Peyer's patch (tissue), 4 donors: ENCODE results near the gene HDAC1. TPM values are rescaled to one million over a fixed set of nuclear protein-coding genes. Genes with fewer than 3 reads are reported as not detected.

Experiments used
- DNase-seq, 3 donors: peaks; one replicate each; pipeline ENCODE4 v3.0.0-alpha.2; 2017 to 2019
- H3K27ac ChIP-seq, 4 donors: fragments of 200-600 bp; sonication (generic); one replicate each; pipeline ENCODE4 v1.5.1; 2016 to 2019
- H3K27me3 ChIP-seq, 2 donors: fragments of 200-600 bp; sonication (generic); one replicate each; pipeline ENCODE4 v1.5.1; 2019
- H3K36me3 ChIP-seq, 3 donors: fragments of 200-600 bp; sonication (generic); one replicate each; pipeline ENCODE4 v1.5.1; 2016 to 2019
- H3K4me1 ChIP-seq, 4 donors: fragments of 200-600 bp; sonication (generic); one replicate each; pipeline ENCODE4 v1.5.1; 2016 to 2019
- H3K4me3 ChIP-seq, 4 donors: fragments of 200-600 bp; sonication (generic); 1 replicate in 3 of 4; 2 replicates in 1 of 4; pipeline ENCODE4 v1.5.1; 2016 to 2019; ENCODE audit warnings: mild to moderate bottlenecking in 1 of 4
- H3K9me3 ChIP-seq, 4 donors: fragments of 200-600 bp; sonication (generic); one replicate each; pipeline ENCODE4 v1.5.1; 2016 to 2019; ENCODE audit warnings: mild to moderate bottlenecking in 1 of 4
- POLR2A ChIP-seq, 2 donors: fragments of 450-650 bp; IDR thresholded peaks; one replicate each; pipeline ENCODE4 v1.5.1; 2017; ENCODE audit warnings: antibody characterized with exemption in 2 of 2, mild to moderate bottlenecking in 2 of 2, moderate library complexity in 2 of 2
- total RNA-seq, 4 donors: library from RNA; depleted of rRNA; stranded (reverse); fragments of >200 nt; gene quantifications; one replicate each; pipeline ENCODE4 v1.1.0, GENCODE V29; 2016
- TF ChIP-seq, protein P1 (sequence below), 6 experiments: fragments of 450-650 bp in 4 of 6; fragments of 200-600 bp in 2 of 6; sonication (generic) in 1 of 6; IDR thresholded peaks; one replicate each; pipeline ENCODE4 v1.5.1; 2017 to 2019; ENCODE audit warnings: antibody characterized with exemption in 6 of 6, mild to moderate bottlenecking in 3 of 6, moderate library complexity in 1 of 6

HDAC1 gene
- total RNA-seq, 4 donors from 2014 or later: 93.0 to 147 (median 122) TPM

DNA sequence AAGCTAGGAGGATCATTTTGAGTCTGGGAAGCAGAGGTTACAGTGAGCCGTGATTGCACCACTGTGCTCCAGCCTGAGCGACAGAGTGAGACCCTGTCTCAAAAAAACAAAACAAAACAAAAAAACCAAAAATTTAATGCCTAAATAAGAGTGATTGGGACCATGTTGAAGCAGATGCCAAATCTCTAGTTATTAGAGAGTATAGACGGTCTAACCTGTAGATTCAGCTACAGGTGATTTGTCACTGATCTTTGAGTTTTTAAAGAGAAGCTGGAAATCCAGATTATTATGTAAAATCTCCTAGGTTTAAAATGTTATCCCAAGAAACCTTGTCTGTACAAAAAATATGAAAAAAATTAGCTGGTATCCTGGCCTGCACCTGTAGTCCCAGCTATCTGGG, 11.5 kb downstream of the HDAC1 start:
- TF ChIP-seq POLR2A (IDR thresholded peaks at IDR 0.05): no peak
- TF ChIP-seq, protein P1, sequence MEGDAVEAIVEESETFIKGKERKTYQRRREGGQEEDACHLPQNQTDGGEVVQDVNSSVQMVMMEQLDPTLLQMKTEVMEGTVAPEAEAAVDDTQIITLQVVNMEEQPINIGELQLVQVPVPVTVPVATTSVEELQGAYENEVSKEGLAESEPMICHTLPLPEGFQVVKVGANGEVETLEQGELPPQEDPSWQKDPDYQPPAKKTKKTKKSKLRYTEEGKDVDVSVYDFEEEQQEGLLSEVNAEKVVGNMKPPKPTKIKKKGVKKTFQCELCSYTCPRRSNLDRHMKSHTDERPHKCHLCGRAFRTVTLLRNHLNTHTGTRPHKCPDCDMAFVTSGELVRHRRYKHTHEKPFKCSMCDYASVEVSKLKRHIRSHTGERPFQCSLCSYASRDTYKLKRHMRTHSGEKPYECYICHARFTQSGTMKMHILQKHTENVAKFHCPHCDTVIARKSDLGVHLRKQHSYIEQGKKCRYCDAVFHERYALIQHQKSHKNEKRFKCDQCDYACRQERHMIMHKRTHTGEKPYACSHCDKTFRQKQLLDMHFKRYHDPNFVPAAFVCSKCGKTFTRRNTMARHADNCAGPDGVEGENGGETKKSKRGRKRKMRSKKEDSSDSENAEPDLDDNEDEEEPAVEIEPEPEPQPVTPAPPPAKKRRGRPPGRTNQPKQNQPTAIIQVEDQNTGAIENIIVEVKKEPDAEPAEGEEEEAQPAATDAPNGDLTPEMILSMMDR (IDR thresholded peaks at IDR 0.05): no peak
- peaks cover 0 to 37% (median 0%) of the 10 kb centered on the region in 3 donors for H3K36me3 ChIP-seq

DNA sequence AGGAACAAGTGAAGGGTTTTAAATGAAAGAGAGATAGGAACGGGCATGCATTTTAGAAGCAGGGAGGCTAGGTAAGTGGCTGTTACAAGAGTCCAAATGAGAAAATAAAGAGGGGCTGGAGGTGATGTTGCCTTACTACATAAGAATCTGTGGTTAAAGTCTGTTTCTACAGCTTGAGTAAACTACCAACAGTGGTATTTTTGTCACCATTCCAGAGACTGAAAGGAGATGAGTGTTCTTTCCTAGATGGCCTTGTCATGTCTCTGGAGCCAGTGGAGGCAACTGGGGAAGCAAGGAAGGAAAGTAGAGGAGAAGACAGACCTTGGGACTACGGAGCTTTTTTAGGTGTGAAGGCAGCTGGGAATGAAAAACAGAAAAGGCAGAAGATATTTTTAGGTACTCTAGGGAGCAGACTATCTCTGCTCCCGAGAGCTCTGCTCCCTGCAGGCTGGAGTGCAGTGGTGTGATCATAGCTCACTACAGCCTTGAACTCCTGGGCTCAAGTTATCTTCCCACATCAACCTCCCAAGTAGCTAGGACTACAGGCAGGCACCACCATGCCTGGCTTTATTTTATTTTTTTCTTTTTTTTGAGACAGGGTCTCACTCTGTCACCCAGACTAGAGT, 12.2 kb downstream of the HDAC1 start:
- Histone ChIP-seq H3K27ac (no peak overlapping the region), H3K9me3 (no peaks in the 10 kb centered on the region), H3K4me3 (no peak overlapping the region), H3K4me1 (peaks cover 0 to 16% (median 0%) of the 10 kb centered on the region in 4 donors), H3K27me3 (no peaks in the 10 kb centered on the region), H3K36me3 (peaks cover 0 to 37% (median 0%) of the 10 kb centered on the region in 3 donors)
- TF ChIP-seq, protein P1 (IDR thresholded peaks at IDR 0.05): no peak
- no peak for TF ChIP-seq POLR2A (IDR thresholded peaks at IDR 0.05)
- no peak for DNase-seq

More for the DNA sequence above, 11.5 kb downstream of the HDAC1 start:
- H3K27ac ChIP-seq: no peak overlapping the region
- no peaks in the 10 kb centered on the region for H3K9me3 ChIP-seq
- no peak overlapping the region for H3K4me3 ChIP-seq
- no peaks in the 10 kb centered on the region for H3K27me3 ChIP-seq
- H3K4me1 ChIP-seq: peaks cover 0 to 9% (median 0%) of the 10 kb centered on the region in 4 donors
- no peak for DNase-seq

DNA sequence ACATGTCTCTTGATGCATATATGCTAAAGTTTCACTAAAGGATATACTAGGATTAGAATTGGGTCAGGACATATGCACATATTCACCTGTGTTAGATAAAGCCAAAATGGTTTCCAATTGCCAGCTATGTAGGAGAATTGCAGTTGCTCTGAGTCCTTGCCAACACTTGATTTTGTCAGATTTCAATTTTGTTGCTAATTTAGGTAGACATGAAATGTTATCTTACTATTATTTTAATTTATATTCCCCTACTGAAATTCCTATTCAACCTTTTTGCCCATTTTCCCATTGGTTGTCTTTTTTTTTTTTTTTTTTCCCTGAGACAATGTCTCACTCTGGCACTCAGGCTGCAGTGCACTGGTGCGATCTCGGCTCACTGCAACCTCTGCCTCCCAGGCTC, 13.4 kb downstream of the HDAC1 start:
- Histone ChIP-seq H3K27me3 (no peaks in the 10 kb centered on the region), H3K27ac (no peak overlapping the region), H3K9me3 (no peaks in the 10 kb centered on the region), H3K36me3 (peaks cover 0 to 34% (median 0%) of the 10 kb centered on the region in 3 donors), H3K4me1 (peaks cover 0 to 26% (median 0%) of the 10 kb centered on the region in 4 donors), H3K4me3 (no peak overlapping the region)
- TF ChIP-seq, protein P1 (IDR thresholded peaks at IDR 0.05): no peak
- TF ChIP-seq POLR2A (IDR thresholded peaks at IDR 0.05): no peak
- no peak for DNase-seq

DNA sequence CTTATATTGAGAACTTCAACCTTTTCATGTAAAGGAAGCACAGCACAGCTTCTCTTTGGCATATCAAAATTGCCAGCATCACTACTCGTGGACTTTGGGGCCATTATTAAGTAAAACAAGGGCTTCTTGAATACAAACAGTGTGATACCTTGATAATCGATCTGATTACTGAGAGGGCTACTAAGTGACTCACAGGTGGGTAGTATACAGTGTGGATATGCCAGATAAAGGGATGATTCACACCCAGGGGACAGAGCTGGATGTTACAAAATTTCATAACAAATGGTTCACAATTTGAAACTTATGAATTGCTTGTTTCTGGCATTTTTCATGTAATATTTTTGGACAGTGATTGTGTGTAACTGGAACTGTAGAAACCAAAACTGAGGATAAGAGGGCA, 15.4 kb downstream of the HDAC1 start:
- DNase-seq: no peak
- Histone ChIP-seq H3K27me3 (no peaks in the 10 kb centered on the region), H3K27ac (no peak overlapping the region), H3K9me3 (no peaks in the 10 kb centered on the region), H3K4me1 (peaks cover 0 to 42% (median 0%) of the 10 kb centered on the region in 4 donors), H3K36me3 (peaks cover 0 to 34% (median 0%) of the 10 kb centered on the region in 3 donors), H3K4me3 (no peak overlapping the region)
- TF ChIP-seq, protein P1 (IDR thresholded peaks at IDR 0.05): no peak
- no peak for TF ChIP-seq POLR2A (IDR thresholded peaks at IDR 0.05)

DNA sequence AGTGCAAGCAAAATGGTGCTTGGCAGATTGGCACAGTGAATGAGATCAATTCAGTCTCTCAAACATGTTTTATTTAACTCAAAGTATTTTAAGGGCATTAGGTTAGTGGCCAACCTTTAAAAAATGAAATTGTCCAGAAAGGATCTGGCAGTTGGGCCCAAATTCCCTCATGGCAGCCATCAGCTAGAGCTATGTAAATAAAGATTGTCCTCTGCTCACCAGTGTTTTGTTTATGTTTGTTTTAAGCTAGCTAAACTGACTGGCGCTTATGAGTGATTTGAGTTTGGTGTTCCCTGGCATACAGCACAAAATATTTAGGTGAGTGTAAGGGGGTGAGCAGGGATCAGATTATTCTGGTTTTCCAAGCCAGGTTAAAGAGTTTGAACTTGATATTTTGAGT, 18.1 kb downstream of the HDAC1 start:
- TF ChIP-seq, protein P1 (IDR thresholded peaks at IDR 0.05): no peak
- no peak for TF ChIP-seq POLR2A (IDR thresholded peaks at IDR 0.05)

More for the DNA sequence above, 18.1 kb downstream of the HDAC1 start:
- Histone ChIP-seq H3K4me3 (no peak overlapping the region), H3K27me3 (no peaks in the 10 kb centered on the region), H3K27ac (no peak overlapping the region), H3K36me3 (peaks cover 0 to 7% (median 0%) of the 10 kb centered on the region in 3 donors), H3K9me3 (no peaks in the 10 kb centered on the region), H3K4me1 (peaks cover 0 to 42% (median 0%) of the 10 kb centered on the region in 4 donors)
- no peak for DNase-seq
